Dermis microvascular lymphatic vessel endothelial cell (primary cell): Measurements from ENCODE around the gene MMP3. TPM values are rescaled to one million over a fixed set of nuclear protein-coding genes. Genes with fewer than 3 reads are reported as not detected.
A peak's percentile ranks its signal among the peaks of the same experiment; 100 is the strongest.

ENCODE experiments used
- DNase-seq, 2 donors: peaks; one replicate each; pipeline versions ENCODE4 v3.0.0 to v3.0.0-alpha.2; 2010; ENCODE audit warnings: low read depth in 2 of 2
- total RNA-seq: library from RNA; depleted of rRNA; stranded (reverse); fragments of >200 nt; gene quantifications from 2 replicates; pipeline ENCODE4 v1.2.1, GENCODE V29; 2014

The MMP3 gene
- total RNA-seq, 1 donor from 2014 or later: not detected

DNA sequence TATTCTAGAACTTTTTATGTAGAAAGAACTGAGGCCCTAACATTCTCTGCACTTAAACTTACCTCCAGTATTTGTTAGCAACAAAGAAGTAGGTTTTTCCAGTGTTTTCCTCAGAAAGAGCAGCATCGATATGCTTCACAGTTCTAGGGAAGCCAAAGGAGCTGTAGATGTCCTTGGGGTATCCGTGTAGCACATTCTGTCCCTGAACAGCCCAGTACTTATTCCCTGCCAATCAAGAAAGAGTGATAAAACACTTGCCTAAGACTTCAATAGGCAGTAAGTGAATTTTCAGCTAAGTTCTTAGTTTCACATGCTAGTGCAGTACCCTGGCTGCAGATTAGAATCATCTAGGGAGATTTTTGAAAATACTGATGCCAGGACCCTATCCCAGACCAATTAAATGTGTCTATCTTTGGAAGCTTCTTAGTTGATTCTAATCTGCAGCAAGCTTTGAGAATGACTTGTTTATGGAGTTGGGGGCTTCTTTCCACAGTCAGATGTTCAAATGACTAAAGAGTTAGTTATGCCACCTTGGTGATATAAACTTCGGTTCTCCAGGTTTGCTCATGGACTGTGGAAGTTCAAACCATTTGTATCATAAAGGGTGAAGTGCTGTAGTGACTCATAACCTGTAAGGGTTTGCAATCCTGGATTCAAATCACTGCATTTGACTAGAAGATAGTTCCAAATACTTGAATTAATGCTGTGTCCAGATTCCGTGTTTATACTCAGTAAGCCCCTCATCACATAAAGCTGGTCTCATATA, 52.0 kb downstream of the MMP3 start:
- DNase-seq: no peak

- peak in 1 of 2 donors; percentile 24 for DNase-seq
Observed at GRCh38 chr11:102788334-102788995, 54.9 kb downstream of the MMP3 start.

Other genes with a start within 250 kb of the MMP3 start
- not detected in 2 replicates for gene MMP20, start 218.3 kb downstream of the MMP3 start, total RNA-seq
- not detected in 2 replicates for gene MMP27, start 137.8 kb downstream of the MMP3 start, total RNA-seq
- gene MMP8, start 118.7 kb downstream of the MMP3 start, total RNA-seq: not detected in 2 replicates
- gene MMP10, start 63.0 kb downstream of the MMP3 start, total RNA-seq: 3.5 and 10.1 TPM in 2 replicates
- gene MMP1, start 45.4 kb downstream of the MMP3 start, total RNA-seq: 16.4 and 425 TPM in 2 replicates
- not detected in 2 replicates for gene MMP12, start 31.4 kb upstream of the MMP3 start, total RNA-seq
- gene MMP13, start 112.1 kb upstream of the MMP3 start, total RNA-seq: not detected in 2 replicates
- gene DCUN1D5, start 248.6 kb upstream of the MMP3 start, total RNA-seq: 30.6 and 46.6 TPM in 2 replicates